ENCODE data around the gene BCL7B.
"Not testable (repeated sequence)": the region's sequence is repeated elsewhere in the genome, so short reads cannot be mapped to it uniquely, and the experiment has no call there.

Gene BCL7B

DNA sequence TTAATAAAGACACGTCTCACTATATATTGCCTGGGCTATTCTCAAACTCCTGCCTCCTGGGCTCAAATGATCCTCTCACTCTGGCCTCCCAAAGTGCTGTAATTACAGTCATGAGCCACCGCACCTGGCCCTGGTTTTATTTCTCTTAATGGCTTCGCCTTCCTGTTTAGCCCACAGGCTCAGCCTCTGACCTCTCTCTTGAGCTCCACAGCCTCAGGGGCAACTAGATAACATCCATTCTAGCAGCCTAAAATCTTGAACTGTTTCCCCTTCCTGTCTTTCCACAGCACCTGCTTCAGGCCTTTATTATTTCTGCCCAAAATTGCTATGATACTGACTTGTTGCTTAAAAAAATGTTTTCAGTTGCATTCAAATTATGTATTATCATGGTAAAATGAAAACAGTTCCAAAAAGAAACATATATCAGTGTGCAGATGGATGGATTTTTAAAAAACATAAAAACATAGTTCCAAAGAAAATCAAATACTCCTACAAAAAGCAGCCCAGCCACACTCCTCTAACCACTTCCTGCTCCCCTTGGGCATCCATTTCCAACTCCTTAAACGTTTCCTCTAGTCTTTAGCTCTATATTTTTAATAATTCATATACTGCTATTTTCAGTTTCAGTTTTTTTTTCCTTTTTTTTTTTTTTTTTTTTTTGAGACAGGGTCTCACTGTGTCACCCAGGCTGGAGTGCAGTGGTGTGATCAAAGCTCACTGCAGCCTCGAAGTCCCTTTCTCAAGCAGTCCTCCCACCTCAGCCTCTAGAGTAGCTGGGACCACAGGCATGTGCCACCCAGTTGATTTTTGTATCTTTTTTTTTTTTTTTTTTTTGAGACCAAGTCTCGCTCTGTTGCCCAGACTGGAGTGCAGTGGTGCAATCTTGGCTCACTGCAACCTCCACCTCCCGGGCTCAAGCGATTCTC lies 30.3 kb downstream of the BCL7B start:
- no peak for DNase-seq (ENCODE audit: insufficient read length, low spot score)
- no peak for FAIRE-seq
- TF ChIP-seq, protein P1, sequence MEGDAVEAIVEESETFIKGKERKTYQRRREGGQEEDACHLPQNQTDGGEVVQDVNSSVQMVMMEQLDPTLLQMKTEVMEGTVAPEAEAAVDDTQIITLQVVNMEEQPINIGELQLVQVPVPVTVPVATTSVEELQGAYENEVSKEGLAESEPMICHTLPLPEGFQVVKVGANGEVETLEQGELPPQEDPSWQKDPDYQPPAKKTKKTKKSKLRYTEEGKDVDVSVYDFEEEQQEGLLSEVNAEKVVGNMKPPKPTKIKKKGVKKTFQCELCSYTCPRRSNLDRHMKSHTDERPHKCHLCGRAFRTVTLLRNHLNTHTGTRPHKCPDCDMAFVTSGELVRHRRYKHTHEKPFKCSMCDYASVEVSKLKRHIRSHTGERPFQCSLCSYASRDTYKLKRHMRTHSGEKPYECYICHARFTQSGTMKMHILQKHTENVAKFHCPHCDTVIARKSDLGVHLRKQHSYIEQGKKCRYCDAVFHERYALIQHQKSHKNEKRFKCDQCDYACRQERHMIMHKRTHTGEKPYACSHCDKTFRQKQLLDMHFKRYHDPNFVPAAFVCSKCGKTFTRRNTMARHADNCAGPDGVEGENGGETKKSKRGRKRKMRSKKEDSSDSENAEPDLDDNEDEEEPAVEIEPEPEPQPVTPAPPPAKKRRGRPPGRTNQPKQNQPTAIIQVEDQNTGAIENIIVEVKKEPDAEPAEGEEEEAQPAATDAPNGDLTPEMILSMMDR (IDR thresholded peaks at IDR 0.05; ENCODE audit: insufficient read depth, missing control alignments) = no peak

- not testable (repeated sequence) for FAIRE-seq; DNase-seq (ENCODE audit: insufficient read length, low spot score)
Observed at GRCh38 chr7:73526158-73526494, 31.4 kb downstream of the BCL7B start.

GRCh38 chr7:73522105-73522872 lies 35.2 kb downstream of the BCL7B start, which contains the start of gene BAZ1B:
TSS of gene BAZ1B (minus strand) at chr7:73522293. CDS start at chr7:73521933, 360 bp downstream.
- FAIRE-seq = no peak
- TF ChIP-seq, protein P1 (IDR thresholded peaks at IDR 0.05; ENCODE audit: insufficient read depth, missing control alignments) = no peak
- peak; percentile 94 for DNase-seq (ENCODE audit: insufficient read length, low spot score)

- TF ChIP-seq, protein P1 (IDR thresholded peaks at IDR 0.05; ENCODE audit: insufficient read depth, missing control alignments) = no peak
- no peak for FAIRE-seq
- DNase-seq (ENCODE audit: insufficient read length, low spot score) = peak; percentile 49
Observed at GRCh38 chr7:73521636-73522104, 35.8 kb downstream of the BCL7B start.

DNA sequence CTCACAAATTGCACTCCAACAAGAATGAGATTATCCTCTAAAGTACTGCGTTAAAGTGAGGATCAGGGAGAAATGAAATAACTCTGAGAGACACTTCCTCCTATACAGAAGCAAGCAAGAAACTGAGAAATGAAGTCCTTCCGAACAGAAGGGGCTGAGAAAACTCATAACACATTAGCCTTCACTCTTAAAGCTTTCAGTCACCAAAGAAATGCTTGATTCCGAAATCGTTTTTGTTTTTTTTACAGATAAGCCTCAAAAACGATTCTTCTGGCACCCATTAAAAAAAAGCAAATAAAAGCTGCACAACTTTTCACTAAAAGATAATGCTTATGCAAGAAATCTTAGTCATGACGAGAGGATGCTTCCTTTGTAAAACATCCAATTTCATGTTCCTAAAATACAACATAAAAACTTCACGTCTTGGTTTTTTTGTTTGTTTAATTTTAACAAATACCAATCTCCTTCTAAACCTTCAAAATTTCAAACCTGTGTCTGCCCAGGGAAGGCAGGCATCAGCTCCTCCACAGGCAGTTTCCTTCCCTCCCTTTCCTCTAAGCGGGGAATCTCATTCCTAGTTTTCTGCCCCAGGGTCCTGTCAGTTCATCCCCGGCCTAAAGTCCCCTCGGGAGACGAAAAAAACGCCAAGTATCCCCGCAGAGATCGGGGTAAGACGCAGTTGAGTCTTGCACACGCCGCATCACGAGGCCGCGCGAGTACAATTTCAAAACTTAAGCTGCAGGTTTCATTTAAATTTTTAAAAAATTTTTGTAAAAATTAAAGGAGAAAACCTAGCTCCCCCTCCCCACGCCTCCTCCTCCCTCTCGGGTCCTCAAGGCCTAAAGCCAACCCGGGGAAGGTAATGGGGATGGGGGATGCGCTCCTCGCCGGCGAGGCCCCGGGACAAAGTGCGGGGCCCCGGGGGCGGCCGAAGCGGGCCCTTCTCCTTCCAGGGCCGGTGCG lies 36.5 kb downstream of the BCL7B start:
- DNase-seq (ENCODE audit: insufficient read length, low spot score) = no peak
- TF ChIP-seq, protein P1 (IDR thresholded peaks at IDR 0.05; ENCODE audit: insufficient read depth, missing control alignments) = no peak
- no peak for FAIRE-seq

DNA sequence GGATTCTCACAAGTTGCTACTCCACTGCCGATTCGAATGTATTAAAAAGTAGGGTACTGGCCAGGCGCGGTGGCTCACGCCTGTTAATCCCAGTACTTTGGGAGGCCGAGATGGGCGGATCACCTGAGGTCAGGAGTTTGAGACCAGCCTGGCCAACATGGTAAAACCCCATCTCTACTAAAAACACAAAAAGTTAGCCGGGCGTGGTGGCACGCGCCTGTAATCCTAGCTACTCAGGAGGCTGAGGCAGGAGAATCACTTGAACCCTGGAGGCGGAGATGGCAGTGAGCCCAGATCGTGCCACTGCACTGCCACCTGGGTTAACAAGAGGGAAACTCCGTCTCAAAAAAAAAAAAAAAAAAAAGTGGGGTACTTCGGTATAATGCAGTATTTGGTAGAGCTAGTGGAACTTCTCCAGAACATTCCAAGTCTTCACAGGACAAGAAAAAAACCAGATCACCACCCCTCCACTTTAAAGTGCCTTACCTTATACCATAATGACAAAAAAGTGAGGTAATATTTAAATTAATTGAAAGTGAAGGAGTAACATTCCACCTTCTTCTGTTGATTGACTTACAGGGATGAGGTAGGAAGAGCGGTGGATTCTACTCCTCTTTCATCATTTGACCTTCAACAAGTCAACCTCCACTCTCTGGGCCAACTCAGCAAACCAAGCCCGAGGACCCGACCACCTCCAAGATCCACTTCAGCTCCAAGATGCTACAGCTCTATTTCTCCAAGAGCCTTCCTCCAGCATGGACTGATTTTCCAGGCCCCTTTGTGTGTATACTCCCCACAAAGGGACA lies 37.4 kb downstream of the BCL7B start:
- TF ChIP-seq, protein P1 (IDR thresholded peaks at IDR 0.05; ENCODE audit: insufficient read depth, missing control alignments) = no peak
- DNase-seq (ENCODE audit: insufficient read length, low spot score) = no peak
- FAIRE-seq = no peak

Data from D721Med (cell line).